Measurements from ENCODE around the gene PRKD1. TPM values are rescaled to one million over a fixed set of nuclear protein-coding genes. Genes with fewer than 3 reads are reported as not detected.
"Not testable (repeated sequence)": the region's sequence is repeated elsewhere in the genome, so short reads cannot be mapped to it uniquely, and the experiment has no call there.

The PRKD1 gene
- total RNA-seq, 1 experiment from 2014 or later = 9.7 TPM

- BruUV-seq (replicated peaks) = no TSS peak
Measured at GRCh38 chr14:29858299-29858698, 69.3 kb downstream of the PRKD1 start.

GRCh38 chr14:29857551-29857950 lies 70.1 kb downstream of the PRKD1 start:
- BruUV-seq (replicated peaks) = no TSS peak
- Mint-ChIP-seq H3K4me3 (ENCODE audit: low read depth, unreplicated experiment) (no peak overlapping the region), H3K4me1 (ENCODE audit: low read depth, unreplicated experiment) (peaks cover 7% of the 10 kb centered on the region), H3K27ac (ENCODE audit: unreplicated experiment) (no peak overlapping the region), H3K9me3 (ENCODE audit: low read depth, unreplicated experiment) (peaks cover 10% of the 10 kb centered on the region), H3K36me3 (ENCODE audit: insufficient read depth, unreplicated experiment) (no peaks in the 10 kb centered on the region), H3K27me3 (ENCODE audit: unreplicated experiment) (no peaks in the 10 kb centered on the region)
- CTCF ChIA-PET = interaction anchor here (0.6 kb wide), 1 partner anchor 28 kb away, joined by 3 read pairs; no protein-coding TSS in a partner anchor
- DNase-seq = no peak
- intact Hi-C loops (cut with micrococcal nuclease; ENCODE audit: unreplicated experiment) = loop anchor here (10.0 kb wide), 1 partner anchor 113 kb away; no protein-coding TSS in a partner anchor
- TF ChIP-seq, protein P1, sequence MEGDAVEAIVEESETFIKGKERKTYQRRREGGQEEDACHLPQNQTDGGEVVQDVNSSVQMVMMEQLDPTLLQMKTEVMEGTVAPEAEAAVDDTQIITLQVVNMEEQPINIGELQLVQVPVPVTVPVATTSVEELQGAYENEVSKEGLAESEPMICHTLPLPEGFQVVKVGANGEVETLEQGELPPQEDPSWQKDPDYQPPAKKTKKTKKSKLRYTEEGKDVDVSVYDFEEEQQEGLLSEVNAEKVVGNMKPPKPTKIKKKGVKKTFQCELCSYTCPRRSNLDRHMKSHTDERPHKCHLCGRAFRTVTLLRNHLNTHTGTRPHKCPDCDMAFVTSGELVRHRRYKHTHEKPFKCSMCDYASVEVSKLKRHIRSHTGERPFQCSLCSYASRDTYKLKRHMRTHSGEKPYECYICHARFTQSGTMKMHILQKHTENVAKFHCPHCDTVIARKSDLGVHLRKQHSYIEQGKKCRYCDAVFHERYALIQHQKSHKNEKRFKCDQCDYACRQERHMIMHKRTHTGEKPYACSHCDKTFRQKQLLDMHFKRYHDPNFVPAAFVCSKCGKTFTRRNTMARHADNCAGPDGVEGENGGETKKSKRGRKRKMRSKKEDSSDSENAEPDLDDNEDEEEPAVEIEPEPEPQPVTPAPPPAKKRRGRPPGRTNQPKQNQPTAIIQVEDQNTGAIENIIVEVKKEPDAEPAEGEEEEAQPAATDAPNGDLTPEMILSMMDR (IDR thresholded peaks at IDR 0.05; ENCODE audit: unreplicated experiment) = no peak

More at GRCh38 chr14:29858299-29858698, 69.3 kb downstream of the PRKD1 start:
- TF ChIP-seq, protein P1 (IDR thresholded peaks at IDR 0.05; ENCODE audit: unreplicated experiment) = no peak
- H3K36me3 Mint-ChIP-seq (ENCODE audit: insufficient read depth, unreplicated experiment) = no peaks in the 10 kb centered on the region
- H3K4me1 Mint-ChIP-seq (ENCODE audit: low read depth, unreplicated experiment) = no peaks in the 10 kb centered on the region
- CTCF ChIA-PET = no interaction called here
- H3K4me3 Mint-ChIP-seq (ENCODE audit: low read depth, unreplicated experiment) = no peak overlapping the region
- no peaks in the 10 kb centered on the region for H3K27me3 Mint-ChIP-seq (ENCODE audit: unreplicated experiment)
- peaks cover 10% of the 10 kb centered on the region for H3K9me3 Mint-ChIP-seq (ENCODE audit: low read depth, unreplicated experiment)
- no peak overlapping the region for H3K27ac Mint-ChIP-seq (ENCODE audit: unreplicated experiment)
- intact Hi-C loops (cut with micrococcal nuclease; ENCODE audit: unreplicated experiment) = loop anchor here (10.0 kb wide), 1 partner anchor 113 kb away; no protein-coding TSS in a partner anchor
- no peak for DNase-seq

DNA sequence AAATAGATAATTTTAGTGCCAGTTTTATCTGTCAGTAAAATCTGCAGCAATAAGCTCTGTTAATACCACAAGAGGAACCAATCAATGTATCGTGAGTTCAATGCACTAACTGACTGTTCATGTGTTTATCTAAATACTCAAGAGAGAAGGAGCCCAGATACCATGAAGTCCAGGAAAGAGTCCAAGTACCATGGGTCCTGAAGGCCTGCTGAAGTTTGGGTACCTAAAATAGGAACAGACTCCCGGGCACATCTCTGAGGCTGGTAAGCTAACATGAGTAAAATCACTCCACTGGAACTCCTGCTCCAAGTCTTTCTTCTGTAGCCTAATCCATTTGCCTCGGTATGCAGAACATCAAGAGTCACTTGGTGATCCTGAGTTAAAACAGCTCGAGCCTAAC lies 71.1 kb downstream of the PRKD1 start:
- H3K9me3 Mint-ChIP-seq (ENCODE audit: low read depth, unreplicated experiment) = peaks cover 10% of the 10 kb centered on the region
- H3K27me3 Mint-ChIP-seq (ENCODE audit: unreplicated experiment) = peaks cover 3% of the 10 kb centered on the region
- no peaks in the 10 kb centered on the region for H3K36me3 Mint-ChIP-seq (ENCODE audit: insufficient read depth, unreplicated experiment)
- no TSS peak for BruUV-seq (replicated peaks)
- intact Hi-C loops (cut with micrococcal nuclease; ENCODE audit: unreplicated experiment) = loop anchor here (10.0 kb wide), 1 partner anchor 112 kb away; no protein-coding TSS in a partner anchor
- CTCF ChIA-PET = no interaction called here
- H3K27ac Mint-ChIP-seq (ENCODE audit: unreplicated experiment) = no peak overlapping the region
- no peak overlapping the region for H3K4me3 Mint-ChIP-seq (ENCODE audit: low read depth, unreplicated experiment)
- DNase-seq = no peak
- TF ChIP-seq, protein P1 (IDR thresholded peaks at IDR 0.05; ENCODE audit: unreplicated experiment) = no peak
- H3K4me1 Mint-ChIP-seq (ENCODE audit: low read depth, unreplicated experiment) = peaks cover 14% of the 10 kb centered on the region

- not testable (repeated sequence) for H3K4me3 Mint-ChIP-seq (ENCODE audit: low read depth, unreplicated experiment); DNase-seq; H3K27ac Mint-ChIP-seq (ENCODE audit: unreplicated experiment); BruUV-seq (replicated peaks); H3K36me3 Mint-ChIP-seq (ENCODE audit: insufficient read depth, unreplicated experiment); H3K9me3 Mint-ChIP-seq (ENCODE audit: low read depth, unreplicated experiment)
- CTCF ChIA-PET = interaction anchor here (0.7 to 0.9 kb wide), 2 partner anchors 120 to 369 kb away, joined by 3 to 4 read pairs; no protein-coding TSS in a partner anchor
- H3K27me3 Mint-ChIP-seq (ENCODE audit: unreplicated experiment) = peaks cover 28% of the 10 kb centered on the region
- peaks cover 14% of the 10 kb centered on the region for H3K4me1 Mint-ChIP-seq (ENCODE audit: low read depth, unreplicated experiment)
- intact Hi-C loops (cut with micrococcal nuclease; ENCODE audit: unreplicated experiment) = loop anchor here (10.0 kb wide), 1 partner anchor 109 kb away; no protein-coding TSS in a partner anchor
Measured at GRCh38 chr14:29853691-29854090, 74.0 kb downstream of the PRKD1 start.

GRCh38 chr14:29853272-29853671 lies 74.4 kb downstream of the PRKD1 start:
- Mint-ChIP-seq H3K9me3 (ENCODE audit: low read depth, unreplicated experiment) (peaks cover 10% of the 10 kb centered on the region), H3K36me3 (ENCODE audit: insufficient read depth, unreplicated experiment) (no peaks in the 10 kb centered on the region), H3K27ac (ENCODE audit: unreplicated experiment) (no peak overlapping the region), H3K27me3 (ENCODE audit: unreplicated experiment) (peaks cover 30% of the 10 kb centered on the region), H3K4me1 (ENCODE audit: low read depth, unreplicated experiment) (peaks cover 14% of the 10 kb centered on the region), H3K4me3 (ENCODE audit: low read depth, unreplicated experiment) (no peak overlapping the region)
- DNase-seq = no peak
- CTCF ChIA-PET = interaction anchor here (0.6 to 0.9 kb wide), 4 partner anchors 117 to 474 kb away, joined by 3 to 4 read pairs (median 4); no protein-coding TSS in a partner anchor
- intact Hi-C loops (cut with micrococcal nuclease; ENCODE audit: unreplicated experiment) = loop anchor here (10.0 kb wide), 1 partner anchor 108 kb away; no protein-coding TSS in a partner anchor
- TF ChIP-seq, protein P1 (IDR thresholded peaks at IDR 0.05; ENCODE audit: unreplicated experiment) = no peak
- BruUV-seq (replicated peaks) = no TSS peak

All from Calu3 (cell line).